ENCODE data around the gene AIFM3. TPM values are rescaled to one million over a fixed set of nuclear protein-coding genes. Genes with fewer than 3 reads are reported as not detected.
A peak's percentile ranks its signal among the peaks of the same experiment; 100 is the strongest.

The AIFM3 gene
- total and polyA plus RNA-seq, 2 donors (not counting 1 experiment from before 2014, with no cell fraction given), result 3.0 to 6.0 TPM

GRCh38 chr22:20981787-20982562 is 14.9 kb downstream of the AIFM3 start, which contains the start of gene LZTR1:
TSS of gene LZTR1 (plus strand) at chr22:20982297. CDS start at chr22:20982372, 75 bp downstream.
- POLR2A ChIA-PET, result interaction anchor here (0.6 kb wide), 1 partner anchor 665 kb away, joined by 4 read pairs; no protein-coding TSS in a partner anchor
- peak within 1 kb of the TSS; percentile 95 for H3K4me3 Mint-ChIP-seq
- Histone ChIP-seq H3K27me3 (replicated peaks in 1 of 4; ENCODE audit: control extremely low read depth in 1 of 4, control insufficient read depth in 3 of 4, insufficient read depth in 4 of 4, low read length in 3 of 4) (peaks cover 0 to 3% (median 0%) of the 10 kb centered on the region in 4 experiments), H3K36me3 (replicated peaks in 1 of 2; ENCODE audit: control extremely low read depth in 1 of 2, control insufficient read depth in 1 of 2, extremely low read depth in 1 of 2, insufficient read depth in 2 of 2, low read length in 1 of 2) (no peaks in the 10 kb centered on the region), H3K27ac (ENCODE audit: low read length in 2 of 2) (peak within 1 kb of the TSS; percentile 75 to 79), H2AFZ (ENCODE audit: insufficient read depth, low read depth, low read length, poor library complexity, severe bottlenecking) (peak within 1 kb of the TSS; percentile 78), H4K20me1 (ENCODE audit: control insufficient read depth, insufficient read depth, low read length, poor library complexity, severe bottlenecking) (no peaks in the 10 kb centered on the region), H3K4me1 (ENCODE audit: control insufficient read depth in 2 of 2, insufficient read depth in 2 of 2, low read length in 2 of 2) (peaks cover 24 to 34% of the 10 kb centered on the region in 2 donors), H3K79me2 (ENCODE audit: control insufficient read depth, insufficient read depth, low read length) (peaks cover 18% of the 10 kb centered on the region), H3K4me3 (ENCODE audit: control extremely low read depth in 1 of 5, extremely low read depth in 1 of 5, insufficient read depth in 1 of 5, low read depth in 2 of 5, low read length in 4 of 5) (peak within 1 kb of the TSS; percentile 53 to 85 (median 77)), H3K9me3 (ENCODE audit: control extremely low read depth in 1 of 3, control insufficient read depth in 2 of 3, insufficient read depth in 1 of 3, low read length in 2 of 3) (peaks cover 0 to 22% (median 8%) of the 10 kb centered on the region in 3 donors), H3K9ac (ENCODE audit: low read length) (peak within 1 kb of the TSS; percentile 74), H3K4me2 (replicated peaks; ENCODE audit: low read depth, low read length, poor library complexity, severe bottlenecking) (peak within 1 kb of the TSS; percentile 92)
- DNase-seq (peak; percentile 87), ATAC-seq (ENCODE audit: low read depth) (peak; percentile 85)
- H3K9me3 Mint-ChIP-seq (ENCODE audit: insufficient read depth), result no peaks in the 10 kb centered on the region
- under 1% methylated on average over 87 of the region's 87 CpGs for WGBS (ENCODE audit: insufficient coverage)
- H3K27ac Mint-ChIP-seq, result peak within 1 kb of the TSS; percentile 89
- H3K27me3 Mint-ChIP-seq, result peaks cover 3% of the 10 kb centered on the region
- CTCF ChIA-PET, result interaction anchor here (0.6 to 2.1 kb wide), 8 partner anchors 10 to 80 kb away, joined by 3 to 14 read pairs (median 4); partner anchors contain the start of gene THAP7
- TF ChIP-seq EZH2 (IDR thresholded peaks at IDR 0.05; ENCODE audit: borderline replicate concordance, insufficient read depth, low read depth, low read length, poor library complexity, severe bottlenecking), result no peak
- peak; percentile 51 for TF ChIP-seq CTCF (IDR thresholded peaks at IDR 0.05)
- intact Hi-C loops (cut with micrococcal nuclease), result loop anchor here (1.0 to 10.0 kb wide), 3 partner anchors 20 to 63 kb away; partner anchors contain the start of genes LRRC74B and THAP7
- peaks cover 36% of the 10 kb centered on the region for H3K4me1 Mint-ChIP-seq
